ENCODE data around the gene TMEM235. TPM values are rescaled to one million over a fixed set of nuclear protein-coding genes. Genes with fewer than 3 reads are reported as not detected.

The TMEM235 gene
- total and polyA plus RNA-seq, 9 of the 15 experiments (the other 6 are each of a cell fraction or from before 2014, with no cell fraction given) = not detected

DNA sequence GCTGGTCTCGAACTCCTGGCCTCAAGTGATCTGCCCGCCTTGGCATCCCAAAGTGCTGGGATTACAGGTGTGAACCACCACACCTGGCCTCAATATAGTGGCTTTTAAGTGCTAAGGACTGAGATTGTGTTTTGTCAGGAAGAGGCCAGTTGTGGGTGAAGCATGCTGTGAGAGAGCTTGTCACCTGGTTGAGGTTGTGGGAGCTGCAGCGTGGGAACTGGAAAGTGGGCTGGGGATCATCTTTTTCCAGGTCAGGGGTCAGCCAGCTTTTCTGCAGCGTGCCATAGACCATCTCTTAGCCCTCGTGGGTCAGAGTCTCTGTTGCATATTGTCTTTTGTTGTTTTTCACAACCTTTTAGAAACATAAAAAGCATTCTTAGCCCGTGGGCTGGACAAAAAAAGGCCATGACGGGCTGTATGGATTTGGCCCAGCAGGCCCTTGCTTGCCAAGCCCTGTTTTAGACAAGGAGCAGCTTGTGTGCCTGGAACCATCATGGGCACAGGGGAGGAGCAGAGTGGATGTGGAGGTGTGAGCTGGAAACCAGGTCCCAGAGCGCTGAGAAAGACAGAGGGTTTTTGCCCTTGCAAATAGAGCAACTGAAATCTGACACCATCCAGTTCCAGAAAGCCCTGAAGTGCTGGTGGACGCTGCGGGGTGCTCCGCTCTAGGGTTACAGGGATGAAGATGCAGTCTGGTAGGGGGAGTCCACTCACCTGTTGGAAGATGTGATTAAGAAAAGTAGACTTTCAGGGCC is 11.9 kb upstream of the TMEM235 start:
- BruUV-seq (replicated peaks) = no TSS peak
- no peaks in the 10 kb centered on the region; a peak in 1 of 5 replicates for H3K27me3 ChIP-seq (ENCODE audit: control insufficient read depth in 2 of 2, insufficient read depth in 2 of 2, low read length in 2 of 2)
- no peak overlapping the region for H3K27ac ChIP-seq (ENCODE audit: extremely low read depth, low read depth, low read length)
- peaks cover 77% of the 10 kb centered on the region; the same call in 2 of the 3 replicates for H3K36me3 ChIP-seq (ENCODE audit: control insufficient read depth, insufficient read depth, low read length)
- H3K79me2 ChIP-seq (ENCODE audit: control insufficient read depth, insufficient read depth, low read length) = peaks cover 26% of the 10 kb centered on the region
- no peak overlapping the region for H3K9ac ChIP-seq (ENCODE audit: insufficient read depth in 1 of 2, low read depth in 2 of 2, low read length in 2 of 2)
- H3K4me1 ChIP-seq (replicated peaks in 1 of 2; ENCODE audit: control insufficient read depth in 2 of 2, insufficient read depth in 2 of 2, low read length in 2 of 2) = peaks cover 3 to 12% of the 10 kb centered on the region in 2 experiments; a peak in 4 of 5 replicates
- POLR2A ChIA-PET = interaction anchor here (0.6 to 1.7 kb wide), 6 partner anchors 12 to 182 kb away, joined by 3 to 7 read pairs (median 3); partner anchors contain the start of genes AFMID, TK1 and TMEM235
- FAIRE-seq = no peak
- H2AFZ ChIP-seq (ENCODE audit: low read depth, low read length) = no peak overlapping the region
- TF ChIP-seq ETS2 (tag; IDR thresholded peaks at IDR 0.05; ENCODE audit: borderline replicate concordance, poor library complexity, severe bottlenecking) (no peak), RBFOX2 (IDR thresholded peaks at IDR 0.05; ENCODE audit: low read depth, low read length) (peak; percentile 29; the same call in 1 of the 2 replicates)
- 93% methylated on average over 11 of the region's 11 CpGs for WGBS (ENCODE audit: insufficient coverage, low coverage, missing lambda C conversion rate)
- no peak for ATAC-seq
- intact Hi-C loops (cut with micrococcal nuclease) = no loop called here
- no peaks in the 10 kb centered on the region for H3K9me1 ChIP-seq (ENCODE audit: control insufficient read depth, insufficient read depth, low read length)
- in situ Hi-C loops (cut with MboI) = no loop called here
- no peaks in the 10 kb centered on the region for H3K9me3 ChIP-seq (replicated peaks; ENCODE audit: control insufficient read depth, insufficient read depth, low read depth, low read length)
- CTCF ChIA-PET (ENCODE audit: low intra/inter-chr PET ratio) = no interaction called here
- no peak for DNase-seq (ENCODE audit: extremely low read depth in 1 of 4, low spot score in 3 of 4)
- H3K4me2 ChIP-seq (ENCODE audit: insufficient read depth, low read length) = no peak overlapping the region
- no peak overlapping the region for H3K4me3 ChIP-seq
- H4K20me1 ChIP-seq (replicated peaks; ENCODE audit: control insufficient read depth, insufficient read depth, low read length) = no peaks in the 10 kb centered on the region

DNA sequence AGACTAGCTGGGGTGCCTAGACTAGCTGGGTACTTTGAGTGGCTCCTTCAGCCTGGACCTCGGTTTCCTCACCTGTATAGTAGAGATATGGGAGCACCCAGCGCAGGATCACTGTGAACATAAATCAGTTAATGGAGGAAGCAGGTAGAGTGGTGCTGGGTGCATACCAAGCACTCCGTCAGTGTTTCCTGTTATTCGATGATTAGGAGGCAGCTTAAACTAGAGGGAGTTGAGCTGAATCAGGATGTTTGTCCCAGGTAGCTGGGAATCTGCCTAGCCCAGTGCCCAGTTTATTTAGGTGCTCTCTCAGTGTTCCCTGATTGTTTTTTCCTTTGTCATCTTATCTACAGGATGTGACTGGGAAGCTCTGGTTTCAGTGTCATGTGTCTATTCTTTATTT is 8.4 kb upstream of the TMEM235 start:
- DNase-seq (ENCODE audit: extremely low read depth in 1 of 4, low spot score in 3 of 4) (no peak), FAIRE-seq (peak; percentile 19), ATAC-seq (no peak)
- Histone ChIP-seq H3K4me3 (no peak overlapping the region), H3K4me2 (ENCODE audit: insufficient read depth, low read length) (no peak overlapping the region), H3K9ac (ENCODE audit: insufficient read depth in 1 of 2, low read depth in 2 of 2, low read length in 2 of 2) (no peak overlapping the region), H3K27me3 (ENCODE audit: control insufficient read depth in 2 of 2, insufficient read depth in 2 of 2, low read length in 2 of 2) (no peaks in the 10 kb centered on the region), H3K36me3 (ENCODE audit: control insufficient read depth, insufficient read depth, low read length) (peaks cover 64% of the 10 kb centered on the region; the same call in 2 of the 3 replicates), H3K27ac (ENCODE audit: extremely low read depth, low read depth, low read length) (no peak overlapping the region), H4K20me1 (replicated peaks; ENCODE audit: control insufficient read depth, insufficient read depth, low read length) (0 out of 2 replicates have a peak, but pooled peaks cover 2% of the 10 kb centered on the region), H3K79me2 (ENCODE audit: control insufficient read depth, insufficient read depth, low read length) (peaks cover 6% of the 10 kb centered on the region; the same call in 2 of the 3 replicates), H3K4me1 (replicated peaks in 1 of 2; ENCODE audit: control insufficient read depth in 2 of 2, insufficient read depth in 2 of 2, low read length in 2 of 2) (peaks cover 0 to 12% of the 10 kb centered on the region in 2 experiments; a peak in 3 of 5 replicates), H3K9me3 (replicated peaks; ENCODE audit: control insufficient read depth, insufficient read depth, low read depth, low read length) (no peaks in the 10 kb centered on the region), H3K9me1 (ENCODE audit: control insufficient read depth, insufficient read depth, low read length) (no peaks in the 10 kb centered on the region), H2AFZ (ENCODE audit: low read depth, low read length) (no peak overlapping the region)
- in situ Hi-C loops (cut with MboI) = no loop called here
- TF ChIP-seq TCF7 (IDR thresholded peaks at IDR 0.05; ENCODE audit: borderline replicate concordance) (no peak), ILF3 (IDR thresholded peaks at IDR 0.05; ENCODE audit: borderline replicate concordance) (no peak), SP2 (IDR thresholded peaks at IDR 0.05; ENCODE audit: extremely low read depth, low read depth, low read length, poor library complexity, severe bottlenecking) (no peak), NCOA6 (IDR thresholded peaks at IDR 0.05) (no peak), ZNF354B (CRISPR knock-in tag; IDR thresholded peaks at IDR 0.05) (no peak), BDP1 (IDR thresholded peaks at IDR 0.05; ENCODE audit: insufficient read depth, insufficient read length) (no peak), POU5F1 (IDR thresholded peaks at IDR 0.05; ENCODE audit: borderline replicate concordance, low read depth, low read length, partially characterized antibody) (no peak), ZNF197 (CRISPR knock-in tag; IDR thresholded peaks at IDR 0.05; ENCODE audit: low read depth) (no peak), ZNF184 (CRISPR knock-in tag; IDR thresholded peaks at IDR 0.05) (no peak), FOXK2 (conservative IDR thresholded peaks at IDR 0.05 in 1 of 2, IDR thresholded peaks at IDR 0.05 in 1 of 2; ENCODE audit: low read depth in 2 of 2) (no peak)
- TF ChIP-seq, protein P1, sequence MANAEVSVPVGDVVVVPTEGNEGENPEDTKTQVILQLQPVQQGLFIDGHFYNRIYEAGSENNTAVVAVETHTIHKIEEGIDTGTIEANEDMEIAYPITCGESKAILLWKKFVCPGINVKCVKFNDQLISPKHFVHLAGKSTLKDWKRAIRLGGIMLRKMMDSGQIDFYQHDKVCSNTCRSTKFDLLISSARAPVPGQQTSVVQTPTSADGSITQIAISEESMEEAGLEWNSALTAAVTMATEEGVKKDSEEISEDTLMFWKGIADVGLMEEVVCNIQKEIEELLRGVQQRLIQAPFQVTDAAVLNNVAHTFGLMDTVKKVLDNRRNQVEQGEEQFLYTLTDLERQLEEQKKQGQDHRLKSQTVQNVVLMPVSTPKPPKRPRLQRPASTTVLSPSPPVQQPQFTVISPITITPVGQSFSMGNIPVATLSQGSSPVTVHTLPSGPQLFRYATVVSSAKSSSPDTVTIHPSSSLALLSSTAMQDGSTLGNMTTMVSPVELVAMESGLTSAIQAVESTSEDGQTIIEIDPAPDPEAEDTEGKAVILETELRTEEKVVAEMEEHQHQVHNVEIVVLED (CRISPR knock-in tag; IDR thresholded peaks at IDR 0.05) = no peak
- no TSS peak for BruUV-seq (replicated peaks)
- ChIA-PET CTCF (ENCODE audit: low intra/inter-chr PET ratio) (no interaction called here), POLR2A (interaction anchor here (0.8 to 4.3 kb wide), 5 partner anchors 9 to 95 kb away, joined by 3 to 30 read pairs (median 5); partner anchors contain the start of gene BIRC5)
- intact Hi-C loops (cut with micrococcal nuclease) = no loop called here
- WGBS (ENCODE audit: insufficient coverage, low coverage, missing lambda C conversion rate) = 90% methylated on average over 4 of the region's 4 CpGs
